Esophagus squamous epithelium (tissue), 4 donors: ENCODE measurements around the gene ITFG1.

Experiments
- CTCF ChIP-seq, 6 experiments: fragments of 450-650 bp in 4 of 6; fragments of 200-600 bp in 2 of 6; sonication (generic) in 2 of 6; IDR thresholded peaks; one replicate each; pipeline ENCODE4 v1.5.1; 2016 to 2019; ENCODE audit warnings: antibody characterized with exemption in 6 of 6, mild to moderate bottlenecking in 4 of 6, moderate library complexity in 4 of 6
- POLR2A ChIP-seq, 4 donors: fragments of 450-650 bp; IDR thresholded peaks; one replicate each; pipeline ENCODE4 v1.6.1; 2017; ENCODE audit warnings: antibody characterized with exemption in 4 of 4, mild to moderate bottlenecking in 4 of 4, moderate library complexity in 3 of 4

- TF ChIP-seq CTCF (IDR thresholded peaks at IDR 0.05), result no peak
- TF ChIP-seq POLR2A (IDR thresholded peaks at IDR 0.05), result no peak
Observed at GRCh38 chr16:47503936-47504335, 43.1 kb upstream of the ITFG1 start.
